Epithelial cell of prostate (primary cell): ENCODE measurements around the gene ACTG1.

Experiments used
- DNase-seq: peaks from one replicate; pipeline ENCODE4 v3.0.0-alpha.2; 2011; ENCODE audit warnings: low read depth, low spot score
- H3K27ac ChIP-seq: fragments of 450-650 bp; 2 replicates; pipeline ENCODE4 v1.5.1; 2017; ENCODE audit warnings: mild to moderate bottlenecking

The ACTG1 gene

GRCh38 chr17:81469266-81469665 lies 43.3 kb downstream of the ACTG1 start:
- no peak overlapping the region for H3K27ac ChIP-seq
- DNase-seq, result no peak

GRCh38 chr17:81468770-81469121 lies 43.9 kb downstream of the ACTG1 start:
- no peak overlapping the region for H3K27ac ChIP-seq
- no peak for DNase-seq

GRCh38 chr17:81468111-81468769 lies 44.4 kb downstream of the ACTG1 start:
- no peak for DNase-seq
- no peak overlapping the region for H3K27ac ChIP-seq

DNA sequence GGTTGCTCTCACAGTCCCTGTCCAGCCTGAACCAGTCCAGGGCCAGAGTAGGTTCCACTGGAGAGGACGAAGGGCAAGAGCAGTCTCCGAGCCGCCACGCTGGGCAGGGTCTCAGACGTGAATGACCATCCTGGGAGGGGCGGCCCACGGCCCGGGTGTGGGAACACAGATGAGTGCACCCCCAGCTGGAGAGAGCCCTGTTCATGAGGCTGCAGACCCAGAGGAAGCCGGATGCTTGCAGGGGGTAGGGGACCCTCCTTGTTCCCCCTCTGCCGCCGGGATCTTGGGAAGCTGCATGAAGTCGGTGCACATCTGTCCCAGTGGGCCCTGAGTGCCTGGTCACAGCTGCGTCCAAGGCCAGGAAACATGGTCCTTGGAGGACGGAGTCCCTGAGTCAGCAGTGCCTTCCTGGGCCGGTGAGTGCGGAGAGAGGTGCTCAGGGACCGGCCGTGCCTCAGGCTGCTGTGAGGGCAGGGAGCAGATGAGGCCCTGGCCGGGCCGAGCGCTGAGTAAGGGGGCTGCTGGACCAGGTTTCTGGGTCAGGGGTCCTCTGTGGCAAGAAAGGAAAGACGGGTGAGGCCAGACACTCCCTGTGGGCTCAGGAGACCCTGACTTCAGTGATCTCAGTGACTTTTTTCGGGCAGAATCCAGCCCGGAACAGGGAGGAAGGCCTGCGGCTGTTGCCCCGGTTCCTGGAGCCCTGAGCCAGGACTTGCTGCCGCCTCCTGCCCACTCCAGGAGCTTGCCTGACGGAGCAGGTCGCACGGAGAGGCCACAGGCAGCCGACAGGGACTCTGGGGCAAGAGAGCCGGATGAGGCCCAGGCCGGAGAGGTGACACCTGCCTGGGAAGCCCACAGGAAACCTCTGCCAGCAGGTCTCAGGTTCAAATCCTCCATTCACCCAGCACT lies 45.8 kb downstream of the ACTG1 start:
- H3K27ac ChIP-seq, result no peak overlapping the region
- DNase-seq, result no peak

GRCh38 chr17:81465910-81466309 lies 46.7 kb downstream of the ACTG1 start:
- no peak for DNase-seq
- no peak overlapping the region for H3K27ac ChIP-seq

GRCh38 chr17:81464586-81464985 lies 48.0 kb downstream of the ACTG1 start:
- no peak for DNase-seq
- no peak overlapping the region for H3K27ac ChIP-seq

DNA sequence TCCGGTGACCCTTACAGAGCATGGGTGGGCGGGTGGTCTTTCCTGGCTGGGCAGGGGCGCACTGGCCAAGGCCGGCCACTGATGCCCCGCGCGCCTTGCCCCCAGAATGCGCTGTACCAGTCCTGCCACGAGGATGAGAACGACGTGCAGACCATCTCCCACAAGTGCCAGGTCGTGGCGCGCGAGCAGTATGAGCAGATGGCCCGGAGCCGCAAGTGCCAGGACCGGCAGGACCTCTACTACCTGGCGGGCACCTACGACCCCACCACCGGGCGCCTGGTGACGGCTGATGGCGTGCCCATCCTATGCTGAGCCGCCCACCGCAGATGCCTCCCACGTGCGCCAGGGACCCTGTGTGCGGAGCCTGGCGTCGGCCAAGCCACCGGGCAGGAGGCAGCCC lies 49.1 kb downstream of the ACTG1 start:
- no peak overlapping the region for H3K27ac ChIP-seq
- DNase-seq, result no peak

GRCh38 chr17:81462506-81463125 lies 50.0 kb downstream of the ACTG1 start:
- DNase-seq, result no peak
- H3K27ac ChIP-seq, result no peak overlapping the region

DNA sequence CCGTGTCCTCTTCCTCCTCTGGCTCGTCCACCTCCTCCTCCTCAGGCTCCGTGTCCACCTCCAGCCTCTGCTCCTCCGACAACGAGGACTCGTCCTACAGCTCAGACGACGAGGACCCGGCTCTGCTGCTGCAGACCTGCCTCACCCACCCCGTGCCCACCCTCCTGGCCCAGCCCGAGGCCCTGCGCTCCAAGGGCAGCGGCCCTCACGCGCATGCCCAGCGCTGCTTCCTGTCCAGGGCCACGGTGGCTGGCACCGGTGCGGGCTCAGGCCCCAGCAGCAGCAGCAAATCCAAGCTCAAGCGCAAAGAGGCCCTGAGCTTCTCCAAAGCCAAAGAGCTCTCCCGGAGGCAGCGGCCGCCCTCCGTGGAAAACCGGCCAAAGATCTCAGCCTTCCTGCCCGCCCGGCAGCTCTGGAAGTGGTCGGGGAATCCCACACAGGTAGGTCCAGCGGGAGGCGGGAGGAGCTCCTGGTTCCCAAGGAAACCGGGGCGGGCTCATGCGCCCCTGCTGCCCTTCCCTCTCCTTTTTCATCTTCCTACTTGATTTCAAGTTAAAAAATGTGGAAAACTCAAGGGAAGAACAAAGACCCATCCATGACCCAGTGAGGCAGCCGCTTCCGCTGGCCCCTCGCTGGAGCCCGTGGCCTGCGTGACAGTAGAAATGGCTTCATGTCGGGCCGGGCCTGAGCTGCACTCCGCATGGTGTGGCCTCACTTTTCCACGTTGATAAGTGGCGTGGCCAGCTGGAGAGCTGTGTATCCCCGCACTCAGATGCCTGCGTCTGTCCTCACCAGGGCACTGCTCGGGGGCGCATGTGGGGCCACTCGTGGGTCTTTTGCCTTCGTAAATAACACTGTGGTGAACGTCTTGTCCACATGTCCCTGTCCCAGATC lies 50.7 kb downstream of the ACTG1 start:
- no peak overlapping the region for H3K27ac ChIP-seq
- DNase-seq, result no peak

- no peak for DNase-seq
- H3K27ac ChIP-seq, result no peak overlapping the region
Measured at GRCh38 chr17:81460856-81461460, 51.6 kb downstream of the ACTG1 start.
